GM12878 (cell line): ENCODE results near the gene CIAPIN1. TPM values are rescaled to one million over a fixed set of nuclear protein-coding genes. Genes with fewer than 3 reads are reported as not detected.

Experiments
- ATAC-seq: fragments of 200-7000 bp; cut with Tn5 transposase; 3 replicates; pipeline ENCODE4 v1.9.1; 2020; ENCODE audit warnings: mild to moderate bottlenecking, moderate library complexity
- BruUV-seq: library from RNA; stranded (reverse); fragments of 400-500 nt; replicated peaks from 2 replicates; lab custom pipeline; 2021; lab: Mats Ljungman, UMichigan
- CTCF ChIA-PET: fragments of 300-600 bp; sonication (Branson Sonifier 250); formaldehyde crosslinking; extraction: SDS; loops from one replicate; lab custom pipeline; 2021; ENCODE audit warnings: inconsistent platforms; lab: Yijun Ruan, JAX
- POLR2A ChIA-PET: fragments of 350-600 bp; formaldehyde crosslinking; extraction: SDS; loops from one replicate; lab custom pipeline; 2021; ENCODE audit warnings: inconsistent platforms; lab: Charles Lee
- RAD21 ChIA-PET: fragments of 300-600 bp; sonication (Branson Sonifier 250); formaldehyde crosslinking; loops from one replicate; lab custom pipeline; 2023; ENCODE audit warnings: antibody characterized with exemption; ENCODE audit not compliant: unreplicated experiment; lab: Charles Lee
- SMC1A ChIA-PET: fragments of 300-600 bp; sonication (Branson Sonifier 250); formaldehyde crosslinking; loops from one replicate; lab custom pipeline; 2023; ENCODE audit not compliant: unreplicated experiment, uncharacterized antibody; lab: Charles Lee
- DNase-seq: peaks from one replicate; pipeline ENCODE4 v3.0.0-alpha.2; 2011; ENCODE audit warnings: low read depth, low spot score
- FAIRE-seq: peaks from 3 replicates; lab custom pipeline; 2011; peaks lifted over from hg19 to GRCh38; lab: Jason Lieb, UNC
- H2AFZ ChIP-seq: 2 replicates; pipeline ENCODE4 v1.6.0; 2011; ENCODE audit warnings: low read depth, low read length, control low read depth; ENCODE audit not compliant: control insufficient read depth
- H3K27ac ChIP-seq: 2 replicates; pipeline ENCODE4 v1.5.1; 2011; ENCODE audit warnings: control low read depth; ENCODE audit not compliant: control insufficient read depth, insufficient read depth
- H3K27me3 ChIP-seq, 2 experiments: replicated peaks in 1 of 2; 2 replicates each; pipeline versions ENCODE4 v1.6.0 to v1.6.1; 2011; ENCODE audit warnings: low read length in 1 of 2; ENCODE audit not compliant: control insufficient read depth in 2 of 2, insufficient read depth in 2 of 2
- H3K36me3 ChIP-seq, 2 experiments: 2 replicates each; pipeline ENCODE4 v1.5.1; 2011; ENCODE audit warnings: low read length in 1 of 2; ENCODE audit not compliant: control insufficient read depth in 2 of 2, insufficient read depth in 2 of 2
- H3K4me1 ChIP-seq: 2 replicates; pipeline ENCODE4 v1.6.1; 2011; ENCODE audit warnings: mild to moderate bottlenecking, low read length, moderate library complexity, mixed read lengths; ENCODE audit not compliant: control insufficient read depth, insufficient read depth
- H3K4me2 ChIP-seq: 2 replicates; pipeline ENCODE4 v1.6.0; 2011; ENCODE audit warnings: control low read depth; ENCODE audit not compliant: control insufficient read depth, insufficient read depth
- H3K4me3 ChIP-seq: fragments of 200-600 bp; sonication (generic); 2 replicates; pipeline ENCODE4 v1.5.1; 2016
- H3K79me2 ChIP-seq: 2 replicates; pipeline ENCODE4 v1.6.0; 2011; ENCODE audit warnings: low read length; ENCODE audit not compliant: control insufficient read depth, insufficient read depth
- H3K9ac ChIP-seq: 2 replicates; pipeline ENCODE4 v1.8.0; 2011; ENCODE audit warnings: low read length, control low read depth, mixed read lengths; ENCODE audit not compliant: control insufficient read depth, insufficient read depth
- H3K9me3 ChIP-seq: replicated peaks from 3 replicates; pipeline ENCODE4 v1.5.1; 2011; ENCODE audit warnings: mild to moderate bottlenecking, low read length; ENCODE audit not compliant: control insufficient read depth, insufficient read depth
- H4K20me1 ChIP-seq: 2 replicates; pipeline ENCODE4 v1.6.0; 2011; ENCODE audit not compliant: control insufficient read depth, insufficient read depth
- MEF2A ChIP-seq: IDR thresholded peaks from 2 replicates; pipeline ENCODE4 v1.6.1; 2011; ENCODE audit warnings: low read depth, mild to moderate bottlenecking, low read length, moderate library complexity; ENCODE audit not compliant: insufficient read depth
- MYB ChIP-seq: fragments of 150-350 bp; IDR thresholded peaks from 2 replicates; pipeline ENCODE4 v1.6.1; 2014; ENCODE audit warnings: mild to moderate bottlenecking, low read depth, low read length, borderline replicate concordance
- NR2C1 ChIP-seq: fragments of 450-650 bp; IDR thresholded peaks from 2 replicates; pipeline ENCODE4 v1.6.1; 2017; ENCODE audit warnings: antibody characterized with exemption, mild to moderate bottlenecking, moderate library complexity
- NRF1 ChIP-seq: conservative IDR thresholded peaks from 2 replicates; pipeline ENCODE4 v1.6.1; 2011; ENCODE audit warnings: mild to moderate bottlenecking, low read depth, low read length, improper control_type of control experiment
- RAD51 ChIP-seq: fragments of 450-650 bp; IDR thresholded peaks from 2 replicates; pipeline ENCODE4 v1.6.1; 2016; ENCODE audit warnings: moderate library complexity, mild to moderate bottlenecking, inconsistent platforms
- RBBP5 ChIP-seq: fragments of 200-600 bp; sonication (generic); conservative IDR thresholded peaks from 2 replicates; pipeline ENCODE4 v1.6.1; 2016
- ZNF207 ChIP-seq: fragments of 450-650 bp; IDR thresholded peaks from 2 replicates; pipeline ENCODE4 v1.6.1; 2014; ENCODE audit warnings: antibody characterized with exemption, mild to moderate bottlenecking, borderline replicate concordance
- ZNF24 ChIP-seq: fragments of 450-650 bp; IDR thresholded peaks from 2 replicates; pipeline ENCODE4 v1.6.1; 2017; ENCODE audit warnings: antibody characterized with exemption, mild to moderate bottlenecking
- WGBS: methylation state at CpG from one replicate; pipeline ENCODE4 v1.1.6; 2016; ENCODE audit warnings: low lambda C conversion rate; ENCODE audit not compliant: insufficient replicate concordance, insufficient coverage; ENCODE audit errors: missing lambda C conversion rate; 5-methylcytosine and 5-hydroxymethylcytosine counted together
- in situ Hi-C: fragments of 300-500 bp; cut with MboI; formaldehyde crosslinking; loops from 9 replicates; pipeline ENCODE4 v1.14.3; 2018; ENCODE audit warnings: mixed read lengths
- intact Hi-C: fragments of 100-400 bp; cut with micrococcal nuclease; formaldehyde crosslinking; loops from one replicate; pipeline ENCODE4 v1.14.2; 2022; ENCODE audit not compliant: unreplicated experiment
- polyA plus RNA-seq, 11 experiments: library from polyadenylated mRNA; depleted of rRNA in 4 of 11; unstranded in 6 of 11; stranded (reverse) in 5 of 11; fragments of >200 nt; fragmentation: Nextera tagmentation in 4 of 11; fragmentation: Illumina TruSeq in 1 of 11; extraction: Ambion mirVana in 4 of 11; extraction: Trizol in 1 of 11; gene quantifications; 1 replicate in 1 of 11; 2 replicates in 10 of 11; pipeline versions ENCODE4 v1.2.1 to v1.2.3, GENCODE V29; 2011 to 2016; ENCODE audit warnings: inconsistent platforms in 2 of 11, missing spikeins in 2 of 11, low read depth in 1 of 11
- total RNA-seq, 4 experiments: library from RNA; depleted of rRNA in 3 of 4; stranded (reverse); fragments of >200 nt in 3 of 4; fragmentation: Illumina TruSeq in 1 of 4; extraction: Trizol in 1 of 4; gene quantifications; 2 replicates each; pipeline versions ENCODE4 v1.2.1 to v1.2.3, GENCODE V29; 2013 to 2021
- TF ChIP-seq, protein P1 (sequence below): IDR thresholded peaks from 2 replicates; pipeline ENCODE4 v1.6.1; 2011; ENCODE audit warnings: low read depth, low read length, improper control_type of control experiment, borderline replicate concordance
- TF ChIP-seq, protein P2 (sequence below): IDR thresholded peaks from 2 replicates; pipeline ENCODE4 v1.6.1; 2012; ENCODE audit warnings: low read length, inconsistent platforms

CIAPIN1 gene
- total and polyA plus RNA-seq, 10 of the 15 experiments (the other 5 are each of a cell fraction or from before 2014, with no cell fraction given) = 46.2 to 150 (median 54.3) TPM

DNA sequence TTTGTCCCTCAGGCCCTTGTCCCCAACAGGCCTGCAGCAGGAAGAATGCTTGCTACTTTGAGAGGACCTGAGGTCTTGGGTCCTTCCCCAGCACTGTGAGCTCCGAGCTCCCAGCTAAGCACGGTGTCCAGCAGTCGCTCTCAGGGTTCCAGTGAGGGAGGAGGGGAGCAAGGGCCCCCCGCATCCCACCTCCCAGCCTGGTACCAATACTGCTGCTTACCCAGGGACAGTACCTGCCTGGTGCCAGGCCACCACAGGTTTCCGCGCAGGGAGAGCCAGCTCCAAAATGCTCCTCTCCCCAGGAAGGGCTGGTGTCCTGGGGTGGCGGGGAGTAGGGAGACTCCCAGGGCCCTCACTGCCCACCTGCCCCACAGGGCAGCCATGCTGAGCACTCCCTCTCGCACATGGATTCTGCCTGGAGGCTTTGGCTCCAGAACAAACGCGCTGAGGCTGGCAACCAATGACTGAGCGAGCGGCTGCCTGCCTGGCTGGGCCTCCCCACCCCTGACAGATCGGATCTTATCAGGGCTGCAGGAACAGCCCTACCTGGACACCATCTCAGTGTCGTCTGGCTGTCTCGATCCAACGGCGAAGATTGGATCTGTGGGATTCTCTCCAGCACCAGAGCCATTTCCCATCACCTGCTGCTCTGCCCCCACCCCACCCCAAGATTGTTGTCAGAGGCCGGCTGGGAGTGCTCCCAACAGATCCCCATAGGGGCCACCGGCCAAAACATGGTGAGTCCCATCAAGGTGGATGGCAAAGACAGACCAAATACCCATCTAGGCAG, 36.7 kb upstream of the CIAPIN1 start (continued):
- no peak for TF ChIP-seq RAD51
- no peak for TF ChIP-seq RBBP5
- TF ChIP-seq, protein P1, sequence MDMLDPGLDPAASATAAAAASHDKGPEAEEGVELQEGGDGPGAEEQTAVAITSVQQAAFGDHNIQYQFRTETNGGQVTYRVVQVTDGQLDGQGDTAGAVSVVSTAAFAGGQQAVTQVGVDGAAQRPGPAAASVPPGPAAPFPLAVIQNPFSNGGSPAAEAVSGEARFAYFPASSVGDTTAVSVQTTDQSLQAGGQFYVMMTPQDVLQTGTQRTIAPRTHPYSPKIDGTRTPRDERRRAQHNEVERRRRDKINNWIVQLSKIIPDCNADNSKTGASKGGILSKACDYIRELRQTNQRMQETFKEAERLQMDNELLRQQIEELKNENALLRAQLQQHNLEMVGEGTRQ = no peak
- TF ChIP-seq MEF2A = no peak
- TF ChIP-seq NRF1 = no peak
- no peak for TF ChIP-seq ZNF24
- TF ChIP-seq, protein P2, sequence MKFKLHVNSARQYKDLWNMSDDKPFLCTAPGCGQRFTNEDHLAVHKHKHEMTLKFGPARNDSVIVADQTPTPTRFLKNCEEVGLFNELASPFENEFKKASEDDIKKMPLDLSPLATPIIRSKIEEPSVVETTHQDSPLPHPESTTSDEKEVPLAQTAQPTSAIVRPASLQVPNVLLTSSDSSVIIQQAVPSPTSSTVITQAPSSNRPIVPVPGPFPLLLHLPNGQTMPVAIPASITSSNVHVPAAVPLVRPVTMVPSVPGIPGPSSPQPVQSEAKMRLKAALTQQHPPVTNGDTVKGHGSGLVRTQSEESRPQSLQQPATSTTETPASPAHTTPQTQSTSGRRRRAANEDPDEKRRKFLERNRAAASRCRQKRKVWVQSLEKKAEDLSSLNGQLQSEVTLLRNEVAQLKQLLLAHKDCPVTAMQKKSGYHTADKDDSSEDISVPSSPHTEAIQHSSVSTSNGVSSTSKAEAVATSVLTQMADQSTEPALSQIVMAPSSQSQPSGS = no peak

DNA sequence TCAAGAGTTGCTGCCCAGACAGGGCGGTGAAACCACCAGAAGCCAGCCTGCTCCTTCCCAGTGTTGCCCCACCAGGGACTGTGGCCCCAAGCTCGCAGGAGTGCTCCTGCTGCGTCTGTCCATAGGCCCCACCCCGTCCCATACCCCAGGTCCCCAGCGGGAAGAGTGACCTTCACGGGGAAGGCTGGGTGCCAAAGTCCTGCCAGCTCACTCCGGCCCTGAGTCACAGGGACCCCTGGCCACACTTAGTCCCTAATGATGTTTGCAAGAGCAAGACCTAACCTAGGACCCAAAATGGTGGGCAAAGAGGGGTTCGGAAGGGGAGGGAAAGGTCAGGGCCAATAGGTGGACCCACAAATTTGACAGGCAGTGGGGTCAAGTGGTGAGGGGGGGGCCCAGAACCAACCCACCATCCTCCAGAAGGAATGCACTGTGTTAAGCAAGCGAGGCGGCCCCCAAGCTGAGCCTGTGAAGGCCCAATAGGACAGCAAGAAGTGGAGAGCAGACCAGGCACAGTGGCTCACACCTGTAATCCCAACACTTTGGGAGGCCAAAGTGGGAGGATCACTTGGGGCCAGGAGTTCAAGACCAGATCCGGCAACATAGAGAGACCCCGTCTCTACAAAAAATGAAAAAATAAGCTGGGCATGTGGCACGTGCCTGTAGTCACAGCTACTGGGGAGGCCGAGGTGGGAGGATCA, 35.8 kb upstream of the CIAPIN1 start:
- SMC1A ChIA-PET = interaction anchor here (1.7 kb wide), 1 partner anchor 93 kb away, joined by 5 read pairs; no protein-coding TSS in a partner anchor
- in situ Hi-C loops = no loop called here
- Histone ChIP-seq H3K4me1 (peaks cover 19% of the 10 kb centered on the region), H3K27me3 (peaks cover 0 to 2% of the 10 kb centered on the region in 2 experiments; a peak in 1 of 4 replicates), H3K79me2 (no peaks in the 10 kb centered on the region), H3K9ac (no peak overlapping the region), H3K4me2 (no peak overlapping the region), H3K36me3 (no peaks in the 10 kb centered on the region), H3K27ac (no peak overlapping the region), H4K20me1 (no peaks in the 10 kb centered on the region), H3K9me3 (no peaks in the 10 kb centered on the region), H3K4me3 (no peak overlapping the region), H2AFZ (no peak overlapping the region)
- no peak for ATAC-seq
- no TSS peak for BruUV-seq
- intact Hi-C loops = no loop called here
- RAD21 ChIA-PET = no interaction called here
- no peak for FAIRE-seq
- TF ChIP-seq MYB (no peak), ZNF207 (no peak), NR2C1 (no peak)
- 52% methylated on average over 13 of the region's 14 CpGs for WGBS
- CTCF ChIA-PET = no interaction called here
- POLR2A ChIA-PET = no interaction called here
- DNase-seq = no peak
